Suprapubic skin (tissue), 3 donors: ENCODE measurements around the gene NAA38.
A peak's percentile ranks its signal among the peaks of the same experiment; 100 is the strongest.

Experiments used
- CTCF ChIP-seq, 2 donors: fragments of 200-600 bp in 1 of 2; fragments of 450-650 bp in 1 of 2; sonication (generic) in 1 of 2; IDR thresholded peaks; one replicate each; pipeline ENCODE4 v1.5.1; 2016 to 2019; ENCODE audit warnings: antibody characterized with exemption in 2 of 2, mild to moderate bottlenecking in 1 of 2, moderate library complexity in 1 of 2
- POLR2AphosphoS5 ChIP-seq, 3 donors: sonication (generic); formaldehyde crosslinking; IDR thresholded peaks; one replicate each; pipeline ENCODE4 v1.6.1; 2017; ENCODE audit warnings: antibody characterized with exemption in 3 of 3

GRCh38 chr17:7887482-7888183 lies 30.3 kb upstream of the NAA38 start:
- peak in 1 of 2 donors; percentile 3 for TF ChIP-seq CTCF (IDR thresholded peaks at IDR 0.05)
- TF ChIP-seq POLR2AphosphoS5 (IDR thresholded peaks at IDR 0.05): peak in 1 of 3 donors; percentile 26
